Naive thymus-derived CD4-positive, alpha-beta T cell (primary cell): ENCODE results near the gene TMEM87A. TPM values are rescaled to one million over a fixed set of nuclear protein-coding genes. Genes with fewer than 3 reads are reported as not detected.
A peak's percentile ranks its signal among the peaks of the same experiment; 100 is the strongest.

ENCODE experiments used
- microRNA-seq: library from miRNA; unstranded; fragments of <30 nt; microRNA quantifications from one replicate; pipeline ENCODE4 v1.2.0, GENCODE V29; 2022; ENCODE audit warnings: borderline microRNAs expressed
- polyA plus RNA-seq, 2 donors: library from polyadenylated mRNA; unstranded; fragments of 300-500 nt; fragmentation: Illumina TruSeq; gene quantifications; one replicate each; pipeline ENCODE4 v1.2.3, GENCODE V29; 2021
- total RNA-seq, 6 experiments: library from RNA in 5 of 6; stranded (reverse) in 5 of 6; gene quantifications; 1 replicate in 5 of 6; 2 replicates in 1 of 6; pipeline ENCODE4 v1.2.3 and lab custom pipeline; 2021 to 2026

Gene TMEM87A
- total and polyA plus RNA-seq, 7 experiments from 2014 or later, result 41.8 to 61.8 (median 54.3) TPM

Small RNA genes lying within 50 kb of the gene (microRNA-seq; reads per million reads assigned to microRNA genes)
- 103 reads per million, percentile 54 among the genes with 10 or more reads in this experiment for gene MIR627

Other genes starting within 250 kb of the TMEM87A start
- gene PLA2G4D, start 178.9 kb downstream of the TMEM87A start, total RNA-seq, result not detected
- not detected for gene PLA2G4D, start 178.9 kb downstream of the TMEM87A start, polyA plus RNA-seq
- not detected for gene PLA2G4F, start 116.8 kb downstream of the TMEM87A start, total RNA-seq
- gene PLA2G4F, start 116.8 kb downstream of the TMEM87A start, polyA plus RNA-seq, result not detected
- 100 to 1,000 TPM in 2 of 5 experiments, 10 to 100 TPM in 3; 82.9 to 115 (median 97.3) TPM for gene VPS39, start 65.1 kb downstream of the TMEM87A start, total RNA-seq
- gene VPS39, start 65.1 kb downstream of the TMEM87A start, polyA plus RNA-seq, result 10 to 100 TPM; 31.8 to 46.0 TPM
- gene GANC, start 232 bp downstream of the TMEM87A start, total RNA-seq, result 10 to 100 TPM; 31.3 to 57.2 (median 45.4) TPM
- gene GANC, start 232 bp downstream of the TMEM87A start, polyA plus RNA-seq, result 10 to 100 TPM; 14.0 to 16.3 TPM
- 10 to 100 TPM in 4 of 5 experiments, 1 to 10 TPM in 1; 6.5 to 26.1 (median 16.4) TPM for gene CAPN3, start 86.1 kb upstream of the TMEM87A start, total RNA-seq
- under 1 TPM in 1 of 2 donors, not detected in 1; 0.48 TPM for gene CAPN3, start 86.1 kb upstream of the TMEM87A start, polyA plus RNA-seq
- gene ZNF106, start 217.7 kb upstream of the TMEM87A start, total RNA-seq, result 10 to 100 TPM; 32.4 to 54.3 (median 44.7) TPM
- gene ZNF106, start 217.7 kb upstream of the TMEM87A start, polyA plus RNA-seq, result 10 to 100 TPM; 43.1 to 43.2 TPM
- 10 to 100 TPM; 60.0 to 80.0 (median 70.6) TPM for gene SNAP23, start 222.2 kb upstream of the TMEM87A start, total RNA-seq
- gene SNAP23, start 222.2 kb upstream of the TMEM87A start, polyA plus RNA-seq, result 10 to 100 TPM; 66.4 to 74.2 TPM